HG02623 (cell line): Measurements from ENCODE around the gene PTRHD1.
"Not testable (repeated sequence)": the region's sequence is repeated elsewhere in the genome, so short reads cannot be mapped to it uniquely, and the experiment has no call there.

Experiments used
- ATAC-seq: cut with Tn5 transposase; IDR thresholded peaks from one replicate; pipeline ENCODE4 v1.9.1; 2021; ENCODE audit warnings: moderate library complexity; ENCODE audit not compliant: unreplicated experiment

Gene PTRHD1, protein sequence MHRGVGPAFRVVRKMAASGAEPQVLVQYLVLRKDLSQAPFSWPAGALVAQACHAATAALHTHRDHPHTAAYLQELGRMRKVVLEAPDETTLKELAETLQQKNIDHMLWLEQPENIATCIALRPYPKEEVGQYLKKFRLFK

DNA sequence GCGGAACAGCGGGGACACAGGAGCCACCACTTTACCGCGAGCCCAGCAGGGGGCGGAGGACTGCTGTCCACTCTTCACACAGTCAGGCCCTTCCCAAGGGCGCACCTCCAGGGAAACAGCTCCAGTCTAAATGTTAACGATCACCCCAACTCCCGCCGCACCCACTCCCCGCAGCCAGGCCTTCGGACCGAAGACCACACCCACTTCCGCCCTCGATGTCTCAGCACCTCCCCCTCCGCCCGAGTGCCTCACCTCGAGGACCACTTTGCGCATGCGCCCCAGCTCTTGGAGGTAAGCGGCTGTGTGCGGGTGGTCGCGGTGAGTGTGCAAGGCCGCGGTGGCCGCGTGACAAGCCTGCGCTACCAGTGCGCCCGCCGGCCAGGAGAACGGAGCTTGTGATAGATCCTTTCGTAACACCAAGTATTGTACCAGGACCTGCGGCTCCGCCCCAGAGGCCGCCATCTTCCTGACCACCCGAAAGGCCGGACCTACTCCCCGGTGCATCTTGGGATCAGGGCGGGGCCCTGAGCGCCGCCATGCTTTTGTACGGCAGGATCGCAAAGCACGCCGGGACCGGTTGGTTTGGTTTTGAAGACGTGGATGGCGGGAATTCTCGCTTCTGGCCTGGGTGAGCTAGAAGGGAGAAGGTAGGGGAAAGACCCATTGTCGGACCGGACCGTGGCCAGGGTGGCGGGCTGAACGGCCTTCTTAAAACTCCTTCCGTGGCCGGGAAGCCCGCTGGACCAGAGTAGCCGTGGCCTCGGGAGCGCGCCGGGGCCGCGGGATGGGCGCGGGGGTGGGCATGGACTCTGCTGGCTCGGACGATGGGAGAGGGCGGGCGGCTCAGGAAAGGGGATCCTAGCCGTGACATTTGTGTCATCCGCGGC, at the start of gene PTRHD1, which contains the start of gene CENPO:
Gene PTRHD1 (minus strand): TSS at position 518 of the 887 bp plus-strand sequence. CDS start 14 bp downstream, at position 504.
Gene CENPO (plus strand): TSS at position 552 of the 887 bp plus-strand sequence. CDS start 495 bp downstream, outside the sequence.
- ATAC-seq = peak; percentile 90

DNA sequence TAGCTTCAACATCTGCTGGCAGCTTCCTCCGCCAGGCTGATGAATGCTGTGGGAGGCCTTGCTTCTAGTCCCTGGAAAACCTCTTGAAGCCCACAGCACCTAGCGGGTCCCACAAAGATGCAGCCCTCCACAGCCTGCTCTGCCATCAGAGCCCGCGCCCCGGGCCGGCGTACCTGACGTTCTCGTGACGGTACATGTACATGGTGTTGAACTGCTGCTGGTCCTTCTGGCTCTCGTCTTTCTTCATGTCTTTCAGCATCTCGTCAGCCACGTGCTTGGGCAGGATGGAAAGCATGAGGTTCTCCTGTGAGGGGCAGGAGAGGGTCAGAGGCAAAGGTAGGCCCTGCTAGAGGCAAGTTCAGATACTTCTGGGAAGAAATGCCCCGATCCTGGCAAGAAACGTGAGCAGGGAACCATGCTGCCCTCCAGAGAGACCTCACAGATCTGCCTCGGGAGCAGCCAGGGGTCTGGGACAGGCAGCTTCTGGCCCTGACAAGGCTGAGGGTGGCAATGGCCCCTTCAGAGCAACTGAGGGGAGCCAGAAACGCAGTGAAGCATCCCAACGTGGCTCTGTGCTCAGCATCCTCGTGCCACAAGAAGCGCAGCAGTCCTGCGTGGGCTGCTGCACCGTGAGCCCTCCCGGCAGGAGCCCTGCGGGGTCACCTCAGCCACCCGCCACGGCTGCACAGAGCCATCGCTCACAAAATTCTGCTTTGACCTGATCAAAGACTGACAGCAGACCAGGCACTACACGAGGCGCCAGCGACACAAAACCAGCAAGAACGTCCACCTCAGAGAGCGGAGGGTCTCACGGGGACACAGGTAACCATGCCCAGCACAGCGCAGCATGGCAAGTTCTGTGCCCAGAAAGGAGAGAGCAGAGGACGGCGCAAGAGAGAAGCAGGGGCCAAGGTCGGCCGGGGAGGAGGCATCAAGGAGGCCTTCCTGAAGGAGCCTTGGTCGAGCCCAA, 49.2 kb upstream of the PTRHD1 start:
- no peak for ATAC-seq

DNA sequence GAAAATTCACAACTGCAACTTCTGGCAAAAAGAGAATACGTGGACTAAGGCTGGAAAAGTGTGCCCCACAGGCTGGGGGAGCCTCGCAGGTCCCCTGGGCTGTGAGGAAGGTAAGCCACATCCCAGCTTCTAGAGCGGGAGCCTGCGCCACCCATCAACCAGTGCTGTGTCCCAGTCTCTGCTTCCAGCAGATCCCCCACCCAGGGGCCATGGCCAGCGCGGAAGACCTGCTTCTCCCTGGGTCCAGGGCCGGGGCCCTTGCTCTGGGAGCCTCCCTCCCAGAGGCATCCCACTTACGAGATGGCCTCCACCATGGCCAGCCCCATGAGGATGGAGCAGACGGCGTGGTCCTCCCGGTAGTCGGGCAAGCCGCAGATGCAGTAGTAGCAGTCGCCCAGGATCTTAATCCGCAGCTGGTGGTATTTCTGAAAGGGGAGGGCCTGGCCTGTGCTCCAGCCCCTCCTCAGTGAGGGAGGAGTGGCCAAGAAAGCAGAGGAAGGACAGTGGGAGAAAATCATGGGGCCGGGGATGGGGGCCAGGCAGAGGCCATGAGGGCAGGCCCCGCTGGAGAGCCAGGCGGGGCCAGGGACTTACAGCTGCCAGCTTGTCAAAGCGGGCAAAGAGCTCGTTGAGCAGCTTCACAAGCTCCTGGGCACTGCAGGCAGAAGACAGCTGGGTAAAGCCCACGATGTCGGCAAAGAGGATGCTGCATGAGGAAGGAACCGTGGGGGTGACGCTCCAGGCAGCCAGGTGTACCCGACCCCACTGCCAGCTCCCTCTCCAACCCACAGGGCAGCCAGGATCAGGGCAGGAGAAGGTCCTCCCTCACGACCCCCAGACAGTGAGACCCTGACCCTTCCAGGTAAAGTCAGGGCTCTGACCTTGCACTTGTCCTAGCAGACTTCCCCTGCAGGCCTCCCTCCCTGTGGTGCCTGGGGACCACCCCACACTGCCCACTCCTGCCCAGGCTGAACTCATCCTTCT, 48.1 kb upstream of the PTRHD1 start:
- ATAC-seq = no peak

DNA sequence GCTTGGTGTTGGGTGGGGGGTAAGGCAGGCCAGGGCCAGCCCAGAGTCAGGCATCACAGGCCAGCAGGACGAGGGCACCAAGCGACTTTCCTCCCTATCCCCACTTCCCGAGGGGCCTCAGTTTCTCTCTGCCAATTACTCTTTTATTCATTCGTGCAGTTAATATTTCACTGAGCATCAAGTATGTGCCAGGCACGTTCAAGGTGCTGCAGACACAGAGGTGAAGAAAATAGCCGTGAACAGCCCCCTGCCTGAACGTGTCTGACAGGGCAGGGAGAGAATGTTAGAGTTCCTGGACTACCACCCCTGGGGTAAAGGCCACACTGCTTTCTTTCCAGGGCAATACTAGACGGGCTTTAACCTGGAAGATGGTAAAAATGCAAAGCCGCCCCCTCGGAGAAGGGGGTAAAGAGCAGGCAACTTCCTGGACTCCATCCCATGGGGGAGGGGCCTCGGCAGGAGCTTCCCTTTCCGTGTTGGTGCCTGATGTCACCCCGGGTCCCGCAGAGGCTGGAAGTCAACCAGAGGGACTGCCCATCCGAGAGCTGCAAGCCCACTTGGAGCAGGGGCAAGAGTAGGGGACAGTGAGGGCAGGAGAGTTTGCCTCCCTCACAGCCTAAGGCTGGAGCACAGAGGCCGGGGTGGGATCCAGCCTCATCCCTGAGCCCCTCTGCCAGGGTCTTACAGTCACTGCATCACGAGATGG, 47.1 kb upstream of the PTRHD1 start:
- no peak for ATAC-seq

DNA sequence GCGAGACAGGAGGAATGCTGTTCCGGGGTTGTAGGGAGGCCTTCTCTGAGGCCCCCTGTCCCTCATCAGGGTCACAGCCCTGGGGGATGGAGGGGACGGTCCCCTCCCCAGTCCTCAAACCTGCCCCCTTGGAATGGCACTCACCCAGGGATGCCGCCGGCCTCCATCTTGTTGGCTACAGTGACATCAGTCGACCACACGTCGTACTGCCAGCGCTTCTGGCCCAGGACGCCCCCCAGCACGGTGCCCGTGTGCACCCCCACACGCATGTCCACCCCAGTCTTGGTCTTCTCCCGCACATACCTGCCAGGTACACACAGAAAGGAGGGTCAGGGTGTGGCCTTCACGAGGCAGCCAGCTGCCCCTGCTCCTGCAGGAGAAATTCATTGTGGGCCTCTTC, 46.5 kb upstream of the PTRHD1 start:
- ATAC-seq = no peak

DNA sequence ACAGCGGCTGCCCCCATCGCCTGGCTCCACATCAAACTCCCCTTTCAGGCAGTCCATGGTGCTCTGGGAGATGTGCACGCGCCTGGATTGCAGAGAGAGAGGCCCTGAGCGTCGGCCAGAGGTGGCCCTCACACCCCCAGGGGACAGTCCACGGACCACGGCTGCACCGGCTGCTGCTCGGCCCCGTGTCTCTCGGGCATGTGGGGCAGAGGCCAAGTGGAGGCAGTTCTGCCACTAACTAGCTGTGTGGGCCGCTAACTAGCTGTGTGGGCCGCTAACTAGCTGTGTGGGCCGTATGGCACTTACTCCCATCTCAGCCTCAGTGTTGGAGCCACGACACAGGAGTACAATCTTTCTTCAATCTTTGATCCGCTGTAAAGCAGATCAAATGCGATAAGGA, 45.4 kb upstream of the PTRHD1 start:
- ATAC-seq = no peak

DNA sequence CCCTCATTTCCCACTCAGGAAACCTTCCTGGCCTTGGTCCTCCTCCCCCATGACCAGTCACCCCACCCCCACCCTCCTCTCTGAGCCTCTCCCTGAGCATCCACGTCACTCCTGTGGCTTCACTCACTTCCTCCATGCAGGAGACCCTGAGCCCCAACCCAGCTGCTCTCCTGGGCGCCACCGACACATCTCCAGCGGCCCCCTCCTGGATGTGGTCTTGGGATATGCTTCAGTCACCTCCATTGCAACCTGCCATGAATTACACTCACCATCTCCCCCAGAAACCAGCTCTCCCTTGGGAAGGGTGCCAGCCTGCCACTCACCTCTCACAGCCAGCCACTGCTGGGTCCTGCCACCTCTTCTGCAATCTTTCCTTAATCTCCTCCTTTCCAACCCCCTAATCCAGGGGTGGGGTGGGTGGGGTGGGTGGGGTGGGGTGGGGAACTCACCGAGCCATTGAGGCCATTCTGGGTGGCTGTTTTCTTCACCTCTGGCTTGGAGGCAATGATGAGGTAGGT, 44.9 kb upstream of the PTRHD1 start:
- no peak for ATAC-seq

DNA sequence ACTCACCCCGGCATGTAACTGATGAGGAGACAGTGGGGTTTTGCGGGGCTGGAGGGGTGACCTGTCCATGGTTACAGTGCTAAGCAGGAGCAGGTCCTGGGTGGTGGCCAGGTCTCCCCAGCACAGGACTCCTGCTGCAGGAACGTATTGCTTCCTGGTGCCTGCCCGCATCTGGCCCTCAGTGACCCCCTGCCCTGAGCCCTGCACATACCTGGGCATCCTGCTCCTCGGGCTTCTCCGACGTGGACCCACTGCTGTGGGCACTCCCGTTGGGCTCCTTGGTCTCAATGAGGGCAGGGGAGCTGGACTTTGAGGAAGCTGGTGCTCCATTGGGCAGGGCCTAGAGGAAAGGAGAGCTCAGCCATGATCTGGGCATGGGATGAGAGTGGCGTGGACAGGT, 43.5 kb upstream of the PTRHD1 start:
- ATAC-seq = no peak

DNA sequence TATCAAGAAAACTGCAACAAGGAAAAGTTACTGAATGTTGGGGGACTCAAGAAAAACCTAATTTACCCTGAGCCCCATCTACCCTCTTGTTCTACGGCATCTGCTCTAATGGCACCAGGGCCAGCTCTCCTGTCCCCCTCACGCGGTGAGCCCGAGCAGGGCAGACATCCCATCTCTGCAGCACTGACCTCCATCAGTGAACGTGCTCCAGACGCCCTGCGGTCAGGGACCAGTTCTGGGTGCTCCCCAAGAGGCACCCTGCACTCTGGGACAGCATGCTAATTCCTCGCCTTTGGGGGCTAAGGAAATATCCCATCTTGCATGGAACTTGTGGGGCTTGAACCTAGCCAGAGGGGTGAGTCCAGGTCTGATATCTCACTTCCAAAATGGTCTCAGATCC, 43.0 kb upstream of the PTRHD1 start:
- no peak for ATAC-seq

DNA sequence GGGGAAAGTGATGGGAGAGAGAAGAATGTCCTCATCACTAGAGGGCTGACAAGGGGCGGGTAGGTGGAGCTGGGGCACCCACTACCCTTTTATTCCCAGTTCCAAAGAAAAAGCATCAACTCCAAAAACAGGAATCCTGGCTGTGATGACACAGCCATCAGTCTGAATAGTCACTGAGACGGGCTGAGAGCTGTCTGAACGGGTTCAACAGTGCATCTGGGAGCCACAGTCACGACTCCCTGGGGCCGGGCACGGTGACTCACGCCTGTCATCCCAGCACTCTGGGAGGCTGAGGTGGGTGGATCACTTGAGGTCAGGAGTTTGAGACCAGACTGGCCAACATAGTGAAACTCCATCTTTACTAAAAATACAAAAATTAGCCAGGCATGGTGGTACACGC, 42.2 kb upstream of the PTRHD1 start:
- ATAC-seq = not testable (repeated sequence)

DNA sequence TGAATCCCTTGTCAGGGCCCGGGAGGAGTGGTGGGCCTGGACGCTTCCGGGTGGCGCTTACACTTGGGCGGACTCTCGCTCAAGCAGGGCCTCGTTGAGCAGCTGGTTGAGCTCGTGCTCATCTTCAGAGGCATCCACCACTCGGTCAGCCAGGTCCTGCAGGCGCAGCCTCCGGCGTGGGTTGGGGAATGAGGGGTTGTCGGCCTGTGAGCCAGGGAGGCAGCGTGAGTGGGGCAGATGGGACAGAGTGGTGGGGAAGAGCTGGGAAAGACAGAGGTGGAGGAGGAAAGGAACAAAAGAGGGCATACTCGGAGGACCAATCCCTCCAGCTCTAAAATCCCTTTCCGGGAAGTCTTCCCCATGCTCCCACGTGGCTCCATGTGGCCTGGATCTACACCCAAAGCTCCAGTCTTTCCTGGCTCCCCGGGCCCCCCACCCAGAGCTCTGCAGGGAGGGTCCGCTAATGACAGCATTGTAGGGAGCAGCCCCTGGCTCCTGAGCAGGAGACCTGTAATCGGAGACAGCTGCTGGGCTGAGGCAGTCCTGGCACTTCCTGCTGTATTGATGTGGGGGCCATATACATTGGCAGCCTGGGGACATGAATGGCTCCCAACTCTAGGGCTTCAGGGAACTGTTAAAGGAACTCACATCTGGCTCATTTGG, 41.7 kb upstream of the PTRHD1 start:
- ATAC-seq = no peak

DNA sequence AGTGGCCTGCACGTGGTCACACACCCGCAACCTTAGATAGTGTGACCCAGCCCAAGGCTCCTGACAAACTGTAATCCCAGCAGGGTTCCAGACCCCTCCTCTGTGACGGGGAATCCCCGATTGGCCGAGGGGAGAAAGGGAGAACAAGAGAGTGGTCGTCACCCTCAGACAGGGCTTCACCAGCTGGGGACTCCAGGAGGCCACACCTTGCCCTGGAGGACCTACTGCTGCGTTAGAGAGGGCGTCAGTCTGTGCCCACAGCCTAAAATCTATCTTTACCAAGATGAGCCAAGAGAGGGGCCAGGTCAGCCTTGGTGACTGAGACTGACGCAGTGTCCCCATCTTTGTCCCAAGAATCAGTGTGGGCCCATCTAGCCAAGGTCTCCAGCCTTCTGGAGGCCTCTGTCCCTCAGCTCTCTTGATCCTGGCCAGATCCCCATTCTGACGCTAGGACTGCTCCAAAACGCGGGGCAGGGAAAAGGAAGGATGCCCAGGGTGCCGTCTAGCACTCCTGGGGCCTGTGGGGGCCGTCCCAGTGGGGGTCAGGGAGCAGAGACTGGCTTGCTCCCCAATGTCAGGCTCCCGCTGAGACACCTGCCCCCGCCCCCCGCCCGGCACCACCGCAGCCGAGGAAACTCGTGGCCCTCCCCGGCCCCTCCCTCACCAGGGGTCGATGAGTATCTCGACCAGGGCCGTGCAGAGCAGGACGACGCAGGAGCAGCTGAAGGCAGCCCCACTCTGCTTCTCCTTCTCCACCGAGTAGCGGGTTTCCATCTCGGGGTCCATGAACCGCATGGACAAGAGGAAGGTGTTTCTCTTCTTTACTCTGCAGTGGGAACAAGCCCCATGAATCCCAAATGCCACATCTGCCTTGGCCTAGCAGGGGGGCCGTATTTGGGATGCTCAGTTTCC, 40.9 kb upstream of the PTRHD1 start:
- ATAC-seq = no peak

DNA sequence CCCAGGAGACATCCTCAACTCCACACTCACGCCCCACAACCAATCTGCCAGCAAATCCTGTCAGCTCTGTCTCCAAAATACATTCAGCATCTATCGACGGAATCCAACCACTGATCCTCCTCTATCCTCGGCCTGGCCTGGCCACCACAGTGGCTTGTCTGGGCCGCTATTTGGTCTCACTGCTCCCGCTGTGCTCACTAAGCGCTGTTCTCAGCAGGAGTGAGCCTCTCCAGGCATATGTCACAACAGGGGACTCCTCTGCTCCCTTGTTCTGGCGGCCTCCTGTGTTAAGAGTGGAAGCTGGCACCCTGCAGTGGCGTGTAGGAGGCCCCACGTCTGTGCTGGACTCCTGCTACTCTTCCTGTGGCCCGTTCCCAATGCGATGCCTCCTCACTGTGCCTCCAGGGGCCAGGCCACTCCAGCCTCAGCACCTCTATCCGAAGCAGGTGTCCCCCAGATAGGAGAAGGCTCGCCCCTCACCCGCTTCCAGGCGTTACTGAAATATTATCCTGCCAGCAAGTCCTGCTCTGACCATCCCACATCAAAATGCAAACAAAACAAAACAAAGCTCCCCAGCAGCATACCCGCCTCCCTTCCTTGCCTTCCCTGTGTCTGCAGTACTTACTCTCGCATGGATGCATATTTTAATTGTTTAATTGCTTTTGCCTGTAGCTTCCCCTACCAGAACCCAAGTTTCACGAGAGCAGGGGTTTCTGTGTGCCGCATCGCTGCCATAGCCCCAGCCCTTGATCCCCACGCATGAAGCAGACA, 39.9 kb upstream of the PTRHD1 start:
- no peak for ATAC-seq

DNA sequence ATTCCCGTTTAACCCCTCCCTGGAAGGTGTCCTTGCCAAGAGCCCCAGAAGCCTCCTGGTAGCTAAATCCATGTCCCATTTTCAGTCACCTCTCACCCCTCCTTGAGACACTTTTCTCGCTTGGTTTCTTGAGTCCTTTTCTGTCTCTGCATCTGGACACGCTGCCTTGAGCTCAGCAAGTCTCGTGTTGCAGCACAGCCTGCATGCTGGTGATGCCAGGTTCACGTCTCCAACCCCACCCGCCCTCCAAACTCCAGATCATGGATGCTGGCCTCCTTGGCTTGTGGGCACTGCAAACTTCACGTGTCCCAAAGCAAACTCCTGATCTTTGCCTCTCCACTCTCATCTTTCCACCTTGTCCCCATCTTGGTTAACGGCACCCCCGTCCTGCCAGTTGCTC, 39.3 kb upstream of the PTRHD1 start:
- no peak for ATAC-seq

DNA sequence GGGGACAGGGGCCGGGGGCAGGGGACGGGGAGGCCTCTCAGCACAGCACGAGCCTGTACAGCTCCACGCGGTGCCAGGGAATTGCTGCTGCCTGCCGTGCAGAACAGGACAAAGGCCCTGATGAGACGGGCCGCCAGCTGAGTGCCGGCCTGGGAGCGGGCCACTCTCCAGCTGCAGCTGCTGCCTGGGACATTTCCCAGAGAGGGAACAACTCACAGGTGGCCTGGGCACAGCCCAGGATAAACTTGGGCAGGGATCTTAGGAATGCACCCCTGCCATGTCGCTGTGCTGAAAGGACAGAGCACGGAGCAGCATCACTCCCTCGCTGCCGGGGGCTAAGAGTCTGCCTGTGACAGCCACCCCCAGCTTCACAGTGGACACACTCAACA, 38.9 kb upstream of the PTRHD1 start:
- no peak for ATAC-seq

DNA sequence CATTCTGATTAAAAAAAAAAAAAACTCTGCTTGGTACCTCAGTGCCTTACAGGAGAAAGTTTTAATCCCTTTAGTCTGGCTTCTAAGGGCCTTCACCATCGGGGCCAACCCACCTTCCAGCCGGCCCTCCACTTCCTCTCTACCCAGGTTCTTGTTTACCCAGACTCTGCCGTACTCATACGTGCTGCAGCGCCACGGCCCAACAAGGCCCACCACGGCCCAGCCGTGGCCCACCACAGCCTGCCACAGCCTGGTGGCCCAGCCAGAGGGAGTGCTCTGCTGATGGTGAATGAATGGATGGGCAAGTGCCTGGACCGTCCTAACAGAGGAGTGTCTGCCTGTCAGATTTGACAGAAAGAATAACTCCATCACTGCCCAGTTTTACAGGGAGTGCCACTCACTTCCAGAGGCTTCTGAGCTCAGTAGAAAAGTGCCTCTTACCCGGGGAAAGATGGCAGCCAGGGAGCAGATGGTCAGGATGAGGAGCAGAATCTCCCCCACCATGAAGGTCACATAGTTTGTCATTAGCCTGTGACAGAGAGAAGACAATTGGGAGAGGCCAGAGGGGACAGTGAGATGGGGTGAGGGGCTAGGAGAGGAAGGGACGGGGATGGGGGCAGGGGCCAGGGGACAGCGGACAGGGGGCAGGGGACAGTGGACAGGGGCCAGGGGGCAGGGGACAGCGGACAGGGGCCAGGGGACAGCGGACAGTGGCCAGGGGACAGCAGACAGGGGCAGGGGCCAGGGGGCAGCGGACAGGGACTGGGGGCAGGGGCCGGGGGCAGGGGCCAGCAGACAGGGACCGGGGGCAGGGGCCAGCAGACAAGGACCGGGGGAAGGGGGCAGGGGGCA, 38.3 kb upstream of the PTRHD1 start:
- no peak for ATAC-seq
